Measurements from ENCODE around the gene SRGAP1.
"Not testable (repeated sequence)": the region's sequence is repeated elsewhere in the genome, so short reads cannot be mapped to it uniquely, and the experiment has no call there.

The SRGAP1 gene

DNA sequence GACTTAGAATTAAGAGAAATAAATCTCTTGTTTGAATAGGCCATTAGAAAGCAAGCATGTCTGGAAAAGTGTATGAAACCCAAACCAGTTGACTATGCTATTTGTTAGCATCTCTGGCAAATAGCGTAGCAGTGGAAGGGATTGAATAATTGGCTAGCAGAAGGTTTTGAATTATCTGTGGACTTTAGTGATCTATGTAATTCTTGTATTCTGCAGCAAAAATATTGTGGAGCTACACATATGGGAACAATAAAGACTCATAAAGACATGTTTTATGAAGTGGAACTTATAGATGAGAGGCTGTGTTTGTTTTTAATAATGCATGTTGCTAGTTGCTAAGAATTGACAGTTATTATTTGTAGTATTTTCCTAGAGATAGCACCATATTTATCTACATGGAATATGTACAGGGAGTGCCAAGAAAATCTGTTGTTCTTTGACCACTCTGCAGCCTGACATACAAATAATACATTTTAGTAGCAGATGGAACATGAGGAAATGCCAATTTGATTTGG is 4.7 kb downstream of the SRGAP1 start:
- no peak for DNase-seq (ENCODE audit: extremely low spot score)
- TF ChIP-seq CTCF (IDR thresholded peaks at IDR 0.05; ENCODE audit: control extremely low read depth, extremely low read depth, low read depth, missing control alignments) = no peak
- POLR2A ChIA-PET = no interaction called here
- CTCF ChIA-PET = no interaction called here

DNA sequence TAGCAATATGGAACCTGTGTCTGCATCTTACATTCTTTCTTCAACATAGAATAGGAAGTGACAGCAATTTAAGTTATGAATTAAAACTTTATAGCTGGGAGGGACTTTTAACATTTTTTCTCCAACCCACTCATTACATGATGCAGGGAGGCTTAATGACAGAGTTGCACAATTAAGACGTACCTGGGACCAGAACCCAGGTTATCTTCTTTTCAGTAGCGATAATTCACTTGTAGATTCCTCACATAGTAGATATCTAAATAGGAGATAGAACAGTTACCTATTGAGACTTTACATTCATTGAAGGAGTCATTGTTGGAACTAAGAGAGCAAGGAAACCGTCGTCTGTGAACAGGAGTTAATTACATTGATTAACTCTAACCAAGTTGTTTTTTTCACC is 5.1 kb downstream of the SRGAP1 start:
- CTCF ChIA-PET = interaction anchor here (1.0 kb wide), 1 partner anchor 11 kb away, joined by 4 read pairs; no protein-coding TSS in a partner anchor
- no peak for TF ChIP-seq CTCF (IDR thresholded peaks at IDR 0.05; ENCODE audit: control extremely low read depth, extremely low read depth, low read depth, missing control alignments)
- DNase-seq (ENCODE audit: extremely low spot score) = no peak
- POLR2A ChIA-PET = no interaction called here

- ChIA-PET CTCF (interaction anchor here (1.0 to 4.5 kb wide), 5 partner anchors 10 to 330 kb away, joined by 3 to 29 read pairs (median 7); partner anchors contain the start of gene SRGAP1), POLR2A (no interaction called here)
- TF ChIP-seq CTCF (IDR thresholded peaks at IDR 0.05; ENCODE audit: control extremely low read depth, extremely low read depth, low read depth, missing control alignments) = no peak
Observed at GRCh38 chr12:63853978-63854377, 9.5 kb downstream of the SRGAP1 start.

GRCh38 chr12:63855299-63855698 is 10.8 kb downstream of the SRGAP1 start:
- DNase-seq (ENCODE audit: extremely low spot score) = no peak
- ChIA-PET POLR2A (no interaction called here), CTCF (interaction anchor here (4.5 kb wide), 1 partner anchor 11 kb away, joined by 29 read pairs; the partner anchor contains the start of gene SRGAP1)
- no peak for TF ChIP-seq CTCF (IDR thresholded peaks at IDR 0.05; ENCODE audit: control extremely low read depth, extremely low read depth, low read depth, missing control alignments)

More at GRCh38 chr12:63853978-63854377, 9.5 kb downstream of the SRGAP1 start:
- no peak for DNase-seq (ENCODE audit: extremely low spot score)

DNA sequence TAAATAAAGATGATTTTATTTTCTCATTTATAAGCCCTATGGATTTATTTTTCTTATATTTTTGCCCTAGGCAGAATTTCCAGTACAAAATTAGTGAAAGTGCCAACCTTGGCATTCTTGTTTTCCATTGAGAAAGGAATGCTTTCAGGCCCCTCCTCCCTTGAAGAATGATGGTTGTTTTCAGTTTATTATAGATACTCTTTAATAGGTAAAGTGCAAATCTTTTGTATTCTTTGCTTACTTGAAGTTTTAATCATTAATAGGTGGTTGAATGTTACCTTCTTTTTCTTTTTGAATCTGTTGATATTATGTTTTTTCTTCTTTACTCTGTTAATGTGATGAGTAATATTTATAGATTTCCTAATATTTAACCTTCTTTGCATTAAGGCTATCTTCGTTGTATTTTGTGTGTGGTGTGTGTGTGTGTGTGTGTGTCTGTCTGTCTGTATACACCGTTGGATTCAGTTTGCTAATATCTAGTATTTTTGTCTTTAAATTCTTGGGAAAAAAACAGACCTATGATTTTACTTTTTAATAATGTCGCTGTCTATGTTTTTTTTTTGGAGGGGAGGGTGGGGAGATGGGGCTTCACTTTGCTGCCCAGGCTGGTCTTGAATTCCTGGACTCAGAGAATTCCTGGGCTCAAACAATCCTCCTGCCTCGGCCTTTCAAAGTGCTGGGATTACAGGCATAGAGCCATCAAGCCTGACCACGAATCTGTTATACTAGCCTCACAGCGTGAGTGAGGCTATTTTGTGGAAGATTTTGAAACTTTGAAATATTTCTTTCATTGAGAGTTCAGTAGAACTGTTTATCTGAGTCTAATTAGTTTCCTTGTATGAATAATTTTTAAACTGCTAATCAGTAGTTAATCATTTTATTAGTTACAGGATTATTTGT is 13.5 kb downstream of the SRGAP1 start:
- TF ChIP-seq CTCF (IDR thresholded peaks at IDR 0.05; ENCODE audit: control extremely low read depth, extremely low read depth, low read depth, missing control alignments) = no peak
- ChIA-PET POLR2A (no interaction called here), CTCF (interaction anchor here (1.4 kb wide), 1 partner anchor 11 kb away, joined by 3 read pairs; no protein-coding TSS in a partner anchor)
- no peak for DNase-seq (ENCODE audit: extremely low spot score)

DNA sequence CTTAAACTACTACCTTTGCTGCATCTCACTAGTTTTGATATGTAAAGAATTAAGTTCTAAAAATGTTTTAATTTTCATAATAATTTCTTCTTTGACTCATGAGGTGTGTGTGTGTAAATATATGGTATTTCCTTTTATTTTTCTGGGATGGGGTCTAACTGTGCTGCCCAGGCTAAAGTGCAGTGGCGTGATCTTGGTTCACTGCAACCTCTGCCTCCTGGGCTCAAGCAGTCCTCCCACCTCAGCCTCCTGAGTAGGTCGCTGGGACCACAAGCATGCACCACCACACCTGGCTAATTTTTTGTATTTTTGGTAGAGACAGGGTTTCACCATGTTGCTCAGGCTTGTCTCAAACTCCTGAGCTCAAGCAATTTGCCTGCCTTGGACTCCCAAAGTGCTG is 15.4 kb downstream of the SRGAP1 start:
- DNase-seq (ENCODE audit: extremely low spot score); CTCF ChIA-PET; POLR2A ChIA-PET: not testable (repeated sequence)

All from GM10248 (cell line).